Stimulated activated CD4-positive, alpha-beta T cell treated with anti-CD3 and anti-CD28 coated beads, Interleukin-12 subunit alpha, Interleukin-12 subunit beta, amount 100 ng/mL, for 48 hours (primary cell): ENCODE data around the gene DIPK1C.

ENCODE experiments used
- DNase-seq, 3 donors: peaks; one replicate each; pipeline ENCODE4 v3.0.0-alpha.2; 2020; ENCODE audit warnings: low read depth in 2 of 3, low spot score in 1 of 3

The DIPK1C gene

DNA sequence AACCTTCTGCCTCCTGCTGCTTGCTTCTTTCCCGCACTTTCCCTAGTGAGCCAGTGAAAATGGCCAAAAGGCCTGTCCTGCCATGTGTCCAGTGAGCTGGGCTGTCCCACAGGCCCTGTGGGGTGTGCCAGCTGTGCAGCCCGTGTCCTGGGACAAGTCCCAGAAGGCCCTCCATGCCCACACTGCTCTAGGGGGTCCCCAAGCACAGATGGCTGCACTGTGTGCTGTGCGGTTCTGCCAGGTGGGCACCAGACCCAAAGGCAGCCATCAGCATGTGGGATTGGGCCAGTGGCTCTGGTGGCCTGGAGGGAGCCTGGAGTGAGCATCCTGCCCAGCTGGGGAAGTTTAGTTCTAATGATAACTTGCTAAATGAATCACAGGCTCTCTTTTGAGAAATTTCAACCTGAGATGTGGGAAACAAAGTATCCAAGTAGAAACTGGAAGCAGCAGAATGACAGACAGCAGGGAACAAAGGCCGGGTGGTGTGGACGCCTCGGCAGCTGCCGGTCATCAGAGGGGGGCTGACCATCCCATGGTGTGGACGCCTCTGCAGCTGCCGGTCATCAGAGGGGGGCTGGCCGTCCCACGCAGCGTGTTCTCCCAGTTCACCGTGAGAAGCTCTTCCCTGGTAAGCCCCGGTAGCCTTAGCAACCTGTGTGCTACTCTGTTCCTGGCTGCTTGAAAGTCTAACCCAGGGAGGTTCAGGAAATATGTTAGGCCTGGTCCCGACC, 29.2 kb upstream of the DIPK1C start:
- no peak for DNase-seq

- no peak for DNase-seq
Measured at GRCh38 chr18:74482697-74483096, 25.6 kb upstream of the DIPK1C start.

GRCh38 chr18:74480149-74480651, 23.1 kb upstream of the DIPK1C start:
- no peak for DNase-seq

DNA sequence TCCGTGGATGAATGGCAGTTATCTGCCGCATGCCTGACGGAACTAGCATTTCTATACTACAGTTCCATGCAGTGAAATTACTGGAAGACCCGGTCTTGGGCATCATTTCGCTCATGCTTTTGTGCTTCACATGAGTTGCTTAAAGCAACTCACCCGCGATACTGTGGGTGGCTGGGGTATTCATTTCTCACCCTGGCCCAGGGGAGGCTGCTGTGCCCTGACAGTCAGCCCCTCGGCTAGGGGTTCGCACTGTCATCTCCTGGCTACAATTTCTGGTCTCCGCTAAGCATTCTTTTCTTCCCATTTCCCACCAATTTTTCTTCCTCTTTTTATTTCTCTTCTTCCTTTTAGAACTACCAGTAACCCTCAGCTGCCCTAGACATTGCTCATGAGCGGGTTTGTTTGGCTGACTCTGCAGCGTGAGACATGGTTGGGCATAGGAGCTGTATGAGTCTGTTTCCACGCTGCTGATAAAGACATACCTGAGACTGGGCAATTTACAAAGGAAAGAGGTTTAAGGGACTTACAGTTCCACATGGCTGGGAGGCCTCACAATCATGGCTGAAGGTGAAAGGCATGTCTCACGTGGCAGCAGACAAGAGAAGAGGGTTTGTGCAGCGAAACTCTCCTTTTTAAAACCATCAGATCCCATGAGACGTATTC, 22.5 kb upstream of the DIPK1C start:
- no peak for DNase-seq

DNA sequence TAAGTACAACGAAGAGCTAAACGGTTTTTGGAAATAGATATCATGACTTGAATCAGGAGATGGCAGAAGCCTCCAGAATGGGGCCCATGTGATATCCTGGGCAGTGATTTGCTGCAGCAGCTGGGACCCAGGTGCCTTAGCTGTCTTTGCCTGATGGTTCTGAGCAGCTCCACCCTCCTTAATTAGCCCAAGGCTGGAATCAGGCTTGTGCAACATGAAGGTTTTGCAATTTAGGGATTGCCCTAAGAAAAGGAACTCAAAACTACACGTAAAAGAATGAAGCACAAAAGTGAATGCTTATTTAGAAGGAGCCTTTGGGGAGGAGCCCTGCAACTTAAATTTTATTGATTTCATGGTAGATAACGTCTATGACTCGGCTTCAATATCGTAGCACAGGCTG, 21.8 kb upstream of the DIPK1C start:
- no peak for DNase-seq

- no peak for DNase-seq
Measured at GRCh38 chr18:74478316-74478715, 21.2 kb upstream of the DIPK1C start.

DNA sequence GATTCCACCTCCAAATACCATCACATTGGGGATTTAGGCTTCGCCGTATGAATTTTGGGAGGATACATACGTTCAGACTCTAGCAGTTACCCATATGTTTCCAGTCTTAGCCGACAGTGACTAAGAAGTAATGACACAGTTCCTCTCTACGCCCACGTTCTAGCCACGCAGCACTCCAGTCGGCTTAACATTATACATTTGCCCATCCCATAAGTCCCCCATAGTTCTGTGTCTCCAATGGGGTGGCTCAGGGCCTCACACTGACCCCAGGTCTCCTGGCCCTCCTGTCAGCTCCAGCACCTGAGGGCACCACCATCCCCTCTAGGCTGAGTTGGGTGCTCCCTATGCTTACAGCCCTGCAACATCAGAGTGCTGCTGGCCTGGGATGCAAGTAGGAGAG, 20.7 kb upstream of the DIPK1C start:
- no peak for DNase-seq

DNA sequence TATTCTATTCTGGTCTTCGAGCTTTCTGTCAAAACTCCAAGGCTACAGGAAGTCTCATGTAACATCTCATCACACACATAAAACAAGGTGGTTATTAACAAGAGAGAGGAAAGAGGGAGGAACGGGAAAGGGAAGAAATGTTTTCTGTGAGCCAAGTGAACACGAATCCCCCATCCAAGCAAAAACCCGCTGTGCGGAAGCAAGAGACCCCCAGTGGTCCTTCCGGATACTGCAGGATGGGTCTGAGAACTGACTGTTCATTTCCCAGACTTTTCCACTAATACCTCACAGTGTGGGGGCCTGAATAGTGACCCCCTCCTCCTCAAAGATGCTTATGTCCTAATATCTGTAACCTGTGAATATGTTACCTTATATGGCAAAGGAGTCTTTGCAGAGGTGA, 19.0 kb upstream of the DIPK1C start:
- no peak for DNase-seq

DNA sequence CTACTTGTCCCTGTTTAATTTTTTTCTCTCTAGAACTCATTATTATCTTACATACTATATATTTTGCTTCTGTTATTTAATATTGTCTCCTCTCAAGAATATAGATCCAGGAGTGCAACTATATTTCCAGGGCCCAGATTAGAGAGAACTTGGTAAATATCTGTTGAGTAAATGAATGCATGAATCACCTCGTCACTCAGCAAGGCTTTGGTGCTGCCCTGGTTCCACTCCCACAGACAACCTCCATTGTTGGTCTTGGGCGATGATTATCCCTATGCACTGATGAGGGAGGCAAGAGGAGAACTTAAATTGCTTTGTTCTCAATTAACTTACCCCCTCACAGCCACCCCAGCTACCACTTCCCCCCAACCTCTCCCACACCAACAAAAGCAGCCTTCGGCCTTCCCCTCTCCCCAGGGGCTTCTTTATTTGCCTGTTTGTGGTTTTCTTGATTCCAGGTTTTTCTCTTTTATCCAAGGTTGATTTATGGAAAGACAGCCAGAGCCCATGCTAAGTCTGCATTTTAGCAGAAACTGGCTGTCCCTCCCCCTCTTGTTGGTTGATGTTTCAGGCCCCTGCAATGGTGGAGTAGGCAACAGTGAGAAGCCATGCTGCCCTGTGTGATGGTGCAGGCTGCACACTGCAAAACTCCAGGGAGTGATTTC, 17.0 kb upstream of the DIPK1C start:
- no peak for DNase-seq

DNA sequence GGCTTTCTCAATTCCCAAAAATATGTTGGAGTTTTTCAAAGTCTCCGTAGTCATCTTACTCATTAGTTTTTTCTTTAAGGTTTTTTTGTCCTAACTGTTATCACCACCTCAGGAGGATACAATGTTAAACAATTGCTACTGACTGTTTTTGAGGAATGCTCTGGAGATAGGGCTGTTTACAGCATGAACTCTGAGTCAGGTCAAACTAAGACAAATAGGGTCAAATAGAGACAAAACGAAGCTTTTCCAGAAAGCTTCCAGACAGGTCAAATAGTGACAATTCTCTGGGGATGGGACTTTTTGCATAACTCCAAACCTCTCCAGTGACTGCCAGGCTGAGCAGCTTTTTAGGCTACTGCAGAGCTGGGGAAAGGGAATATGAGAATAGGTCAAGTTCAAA, 15.2 kb upstream of the DIPK1C start:
- DNase-seq: no peak

DNA sequence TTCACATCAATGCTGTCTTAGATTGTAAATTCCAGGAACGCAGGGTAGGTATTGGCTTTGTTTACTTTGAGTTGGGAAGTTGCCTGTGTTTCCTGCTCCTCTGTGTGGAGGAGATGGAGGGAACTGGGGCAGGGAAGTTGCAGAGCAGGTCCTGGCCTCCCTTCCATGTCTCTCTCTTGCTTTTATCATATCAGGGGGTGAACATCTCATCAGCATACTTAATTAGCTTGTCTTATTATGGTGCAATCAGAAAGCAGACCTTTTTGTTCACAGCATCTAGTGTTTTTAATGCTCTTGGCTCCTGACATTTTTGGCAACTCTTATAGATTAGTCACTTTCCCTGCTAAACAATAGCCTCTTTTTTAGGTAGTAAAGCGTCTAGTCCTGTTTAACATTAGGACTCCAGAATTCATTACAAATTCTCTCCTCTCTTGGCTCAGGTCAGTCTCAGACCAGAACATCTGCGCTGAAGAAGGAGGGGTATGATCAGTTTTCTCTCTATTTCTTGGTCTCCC, 11.5 kb upstream of the DIPK1C start:
- no peak for DNase-seq

DNA sequence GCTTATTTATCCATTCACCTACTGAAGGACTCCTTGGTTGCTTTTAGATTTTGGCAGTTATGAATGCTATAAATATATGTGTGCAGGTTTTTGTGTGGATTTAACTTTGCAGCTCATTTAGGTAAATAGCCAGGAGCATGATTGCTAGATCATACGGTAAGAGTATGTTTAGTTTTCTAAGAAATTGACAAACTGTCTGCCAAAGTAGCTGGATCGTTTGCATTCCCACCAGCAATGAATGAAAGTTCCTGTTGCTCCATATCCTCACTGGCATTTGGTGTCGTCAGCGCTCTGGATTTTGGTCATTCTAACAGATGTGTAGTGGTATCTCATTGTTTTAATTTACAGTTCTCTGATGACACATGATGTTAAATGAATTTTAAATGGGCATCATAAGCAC, 8.7 kb upstream of the DIPK1C start:
- DNase-seq: no peak

DNA sequence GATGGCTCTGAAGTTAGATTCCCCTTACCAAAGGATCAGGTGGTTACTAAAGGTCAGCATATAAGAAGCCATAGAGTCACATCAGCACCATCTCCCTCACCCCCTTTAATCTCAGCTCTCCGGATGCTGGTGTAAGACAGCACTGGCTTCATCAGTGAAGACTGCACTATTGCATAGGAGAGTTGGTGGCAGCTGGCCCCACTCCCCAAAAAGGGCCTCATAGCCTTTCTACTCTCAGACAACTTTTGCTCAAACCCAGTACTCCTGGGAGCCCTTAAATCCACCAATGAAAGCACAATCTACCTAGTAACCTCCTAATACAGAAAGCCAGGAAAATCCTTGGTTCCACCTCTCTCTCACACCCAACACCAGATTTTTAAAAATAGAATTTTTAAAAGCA, 6.9 kb upstream of the DIPK1C start:
- no peak for DNase-seq

GRCh38 chr18:74463254-74463653, 6.1 kb upstream of the DIPK1C start:
- DNase-seq: no peak

- DNase-seq: no peak
Measured at GRCh38 chr18:74460825-74461224, 3.7 kb upstream of the DIPK1C start.

- DNase-seq: no peak
Measured at GRCh38 chr18:74459889-74460288, 2.8 kb upstream of the DIPK1C start.

DNA sequence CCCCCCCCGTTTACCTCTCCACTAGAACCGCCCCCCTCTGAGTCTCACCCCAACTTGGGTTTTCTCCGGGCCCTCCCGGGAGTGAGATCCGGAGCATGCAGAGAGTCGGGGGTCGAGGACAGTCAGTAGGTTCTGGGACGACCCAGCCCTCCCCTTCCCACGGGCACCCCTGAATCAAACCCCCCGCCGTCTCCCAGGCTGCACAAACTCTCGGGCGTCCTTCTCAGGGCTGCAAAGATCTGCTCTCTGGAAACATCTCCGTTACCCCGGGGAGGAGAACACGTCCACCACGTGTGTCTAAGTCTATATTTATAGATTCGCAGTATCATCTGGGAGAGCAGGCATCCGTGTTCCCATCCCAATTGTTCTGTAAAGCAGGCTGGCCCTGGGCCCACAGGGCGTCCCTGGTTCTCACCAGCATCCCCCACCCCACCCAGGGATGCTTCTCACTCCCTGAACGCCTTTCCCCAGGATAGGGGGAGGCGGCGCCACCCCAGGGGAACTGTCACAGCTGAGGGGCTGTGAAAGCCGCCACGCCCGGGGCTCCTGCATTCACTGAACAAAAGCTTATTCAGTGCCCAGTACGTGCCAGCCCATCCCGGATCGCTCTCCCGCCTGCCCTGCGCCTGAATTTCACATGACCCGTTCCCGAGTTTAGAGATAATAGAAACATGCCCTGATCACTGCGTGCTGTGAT, 765 bp upstream of the DIPK1C start:
- DNase-seq: no peak

DNA sequence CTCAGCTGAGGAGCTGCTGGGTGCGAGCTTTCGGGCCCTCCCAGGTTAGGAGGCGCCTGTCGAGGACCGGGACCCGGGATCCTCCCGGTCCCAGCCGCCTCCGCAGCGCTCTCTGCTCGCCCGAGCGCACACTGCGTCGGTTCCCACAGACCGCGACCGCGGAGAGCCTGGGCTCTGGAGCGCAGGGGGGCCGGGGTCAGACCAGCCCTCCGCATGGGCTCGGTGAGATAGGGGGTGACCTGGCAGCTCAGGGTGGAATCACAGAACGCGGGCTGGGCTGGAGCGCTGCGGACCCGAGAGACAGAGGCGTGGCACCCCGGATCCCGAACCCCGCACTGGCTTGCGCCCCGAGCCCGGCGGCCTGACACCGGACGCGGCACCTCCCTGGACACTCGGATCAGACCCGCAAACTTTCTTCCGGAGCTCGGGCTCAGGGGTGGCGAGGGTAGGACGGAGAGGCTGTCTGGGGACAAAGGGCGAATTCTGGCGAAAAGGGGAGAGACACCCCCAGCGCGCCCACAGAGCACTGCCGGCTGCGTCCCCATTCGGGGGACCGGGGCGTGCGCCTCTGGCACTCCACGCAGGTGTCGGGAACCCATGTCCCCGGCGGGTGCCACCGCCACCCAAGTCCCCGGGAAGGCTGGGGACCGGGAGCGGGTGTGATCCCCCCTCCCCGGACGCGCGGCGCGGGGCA, 612 bp downstream of the DIPK1C start:
- DNase-seq: no peak

DNA sequence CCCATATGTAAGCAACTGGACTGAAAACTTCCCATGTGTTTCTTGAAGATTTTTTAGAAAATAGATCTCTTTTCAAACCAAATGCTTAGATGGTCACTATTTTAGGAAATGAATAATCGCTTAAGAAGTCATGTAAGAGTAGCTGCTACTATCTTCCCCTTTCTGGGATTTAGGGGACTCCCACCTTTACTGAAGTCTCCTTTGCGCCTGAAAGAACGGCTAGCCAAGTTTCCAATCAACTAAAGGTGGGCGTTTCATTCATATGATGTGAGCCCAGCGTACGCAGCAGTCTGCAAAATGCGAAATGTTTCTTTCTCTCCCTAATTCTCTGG, 1.1 kb downstream of the DIPK1C start:
- DNase-seq: no peak

- no peak for DNase-seq
Measured at GRCh38 chr18:74455386-74455785, 1.7 kb downstream of the DIPK1C start.

- DNase-seq: no peak
Measured at GRCh38 chr18:74454279-74454751, 2.8 kb downstream of the DIPK1C start.
